Omental fat pad (tissue), 4 donors: Measurements from ENCODE around the gene KLHL26. TPM values are rescaled to one million over a fixed set of nuclear protein-coding genes. Genes with fewer than 3 reads are reported as not detected.

Experiments
- ATAC-seq: fragments of 150-250 bp; one replicate; pipeline ENCODE4 v1.9.1; 2016; ENCODE audit warnings: mild to moderate bottlenecking, moderate library complexity; ENCODE audit not compliant: low FRiP score
- DNase-seq: peaks from one replicate; pipeline ENCODE4 v3.0.0-alpha.2; 2019; ENCODE audit warnings: low spot score
- CTCF ChIP-seq, 3 donors: fragments of 450-650 bp; IDR thresholded peaks; one replicate each; pipeline ENCODE4 v1.5.1; 2016 to 2017; ENCODE audit warnings: antibody characterized with exemption in 3 of 3, mild to moderate bottlenecking in 3 of 3, moderate library complexity in 2 of 3
- small RNA-seq: library from RNA; depleted of rRNA; stranded (forward); fragments of <200 nt; gene quantifications from one replicate; pipeline ENCODE3, GENCODE V24; 2016
- total RNA-seq, 4 donors: library from RNA; depleted of rRNA; stranded (reverse); fragments of >200 nt; gene quantifications; one replicate each; pipeline ENCODE4 v1.1.0, GENCODE V29; 2016

KLHL26 gene
- total RNA-seq, 4 donors from 2014 or later: 6.3 to 17.8 (median 11.6) TPM

- no peak for DNase-seq
- TF ChIP-seq CTCF (IDR thresholded peaks at IDR 0.05): no peak
- ATAC-seq: no peak
Measured at GRCh38 chr19:18718846-18719458, 82.1 kb downstream of the KLHL26 start.

- ATAC-seq: no peak
Measured at GRCh38 chr19:18719541-18719940, 82.7 kb downstream of the KLHL26 start.

More at GRCh38 chr19:18719541-18719940, 82.7 kb downstream of the KLHL26 start:
- TF ChIP-seq CTCF (IDR thresholded peaks at IDR 0.05): no peak
- DNase-seq: no peak

Small RNAs within 50 kb of the gene (small RNA-seq; reads per million reads assigned to genes)
- not detected for gene RN7SL155P

Other genes starting within 250 kb of the KLHL26 start
- 10 to 100 TPM; 11.8 to 37.2 (median 28.8) TPM for gene LRRC25, start 239.4 kb upstream of the KLHL26 start, total RNA-seq
- gene SSBP4, start 217.6 kb upstream of the KLHL26 start, total RNA-seq: 10 to 100 TPM; 29.9 to 62.9 (median 43.7) TPM
- gene ISYNA1, start 198.9 kb upstream of the KLHL26 start, total RNA-seq: 10 to 100 TPM; 20.0 to 36.7 (median 29.8) TPM
- 10 to 100 TPM; 18.1 to 43.1 (median 24.8) TPM for gene ELL, start 115.0 kb upstream of the KLHL26 start, total RNA-seq
- 100 to 1,000 TPM; 193 to 275 (median 236) TPM for gene FKBP8, start 93.5 kb upstream of the KLHL26 start, total RNA-seq
- gene KXD1, start 79.2 kb upstream of the KLHL26 start, total RNA-seq: 100 to 1,000 TPM in 3 of 4 donors, 10 to 100 TPM in 1; 96.9 to 140 (median 102) TPM
- gene UBA52, start 65.2 kb upstream of the KLHL26 start, total RNA-seq: 100 to 1,000 TPM; 600 to 891 (median 689) TPM
- gene REX1BD, start 48.2 kb upstream of the KLHL26 start, total RNA-seq: 100 to 1,000 TPM in 2 of 4 donors, 10 to 100 TPM in 2; 79.5 to 127 (median 101) TPM
- gene CRLF1, start 30.2 kb upstream of the KLHL26 start, total RNA-seq: 100 to 1,000 TPM in 1 of 4 donors, 10 to 100 TPM in 1, 1 to 10 TPM in 2; 6.3 to 115 (median 10.9) TPM
- under 1 TPM in 2 of 4 donors, not detected in 2; 0.28 to 0.79 TPM for gene TMEM59L, start 24.2 kb upstream of the KLHL26 start, total RNA-seq
- gene CRTC1, start 46.7 kb downstream of the KLHL26 start, total RNA-seq: 1 to 10 TPM; 2.8 to 6.5 (median 5.6) TPM
- 1 to 10 TPM; 1.1 to 1.9 (median 1.3) TPM for gene COMP, start 154.3 kb downstream of the KLHL26 start, total RNA-seq
- 100 to 1,000 TPM in 2 of 4 donors, 10 to 100 TPM in 2; 67.3 to 113 (median 96.0) TPM for gene UPF1, start 194.9 kb downstream of the KLHL26 start, total RNA-seq